ENCODE data around the gene SSU72.
"Not testable (repeated sequence)": the region's sequence is repeated elsewhere in the genome, so short reads cannot be mapped to it uniquely, and the experiment has no call there.

GRCh38 chr1:1523651-1524050, 51.0 kb downstream of the SSU72 start:
- TF ChIP-seq CTCF (conservative IDR thresholded peaks at IDR 0.05; ENCODE audit: low read length); EZH2phosphoT487 (IDR thresholded peaks at IDR 0.05; ENCODE audit: borderline replicate concordance): not testable (repeated sequence)

Measured in Loucy (cell line).